HEK293 (cell line): ENCODE data around the gene NCKAP5.

Experiments
- CTCF ChIA-PET: fragments of 350-600 bp; formaldehyde crosslinking; extraction: SDS; loops from one replicate; lab custom pipeline; 2021; ENCODE audit warnings: antibody characterized with exemption; lab: Yijun Ruan, JAX
- POLR2A ChIA-PET: fragments of 300-600 bp; formaldehyde crosslinking; extraction: SDS; loops from one replicate; lab custom pipeline; 2020; ENCODE audit warnings: antibody characterized with exemption, inconsistent platforms; lab: Yijun Ruan, JAX
- H3K27ac ChIP-seq: fragments of 200-500 bp; sonication (Bioruptor generic); 2 replicates; pipeline ENCODE4 v1.5.1; 2014; ENCODE audit warnings: low read depth, low read length, control low read depth, inconsistent platforms; ENCODE audit errors: extremely low read depth
- H3K36me3 ChIP-seq, 2 experiments: fragments of 200-500 bp in 1 of 2; sonication (Bioruptor generic) in 1 of 2; 1 replicate in 1 of 2; 2 replicates in 1 of 2; pipeline ENCODE4 v1.5.1; 2014 to 2017; ENCODE audit warnings: inconsistent platforms in 2 of 2, low read length in 2 of 2; ENCODE audit not compliant: control insufficient read depth in 2 of 2, insufficient read depth in 1 of 2
- H3K4me1 ChIP-seq: fragments of 200-500 bp; sonication (Bioruptor generic); 2 replicates; pipeline ENCODE4 v1.5.1; 2014; ENCODE audit warnings: mild to moderate bottlenecking, low read length, inconsistent platforms; ENCODE audit not compliant: control insufficient read depth, insufficient read depth
- H3K4me3 ChIP-seq: 2 replicates; pipeline ENCODE4 v1.5.1; 2011; ENCODE audit warnings: low read depth, mild to moderate bottlenecking, control low read depth, low read length, moderate library complexity
- H3K9me3 ChIP-seq: fragments of 200-500 bp; sonication (Bioruptor generic); 2 replicates; pipeline ENCODE4 v1.5.1; 2014; ENCODE audit warnings: low read depth, low read length, inconsistent platforms; ENCODE audit not compliant: control insufficient read depth, insufficient read depth
- KLF10 ChIP-seq: fragments of 450-650 bp; IDR thresholded peaks from 2 replicates; pipeline ENCODE4 v1.5.1; 2018; ENCODE audit warnings: missing biosample characterization, mild to moderate bottlenecking, missing genetic modification characterization
- SCRT2 ChIP-seq: fragments of 450-650 bp; formaldehyde crosslinking; IDR thresholded peaks from 2 replicates; pipeline ENCODE4 v1.5.1; 2016; ENCODE audit warnings: missing biosample characterization, missing genetic modification characterization
- SP3 ChIP-seq: fragments of 450-650 bp; formaldehyde crosslinking; IDR thresholded peaks from 2 replicates; pipeline ENCODE4 v1.5.1; 2016; ENCODE audit warnings: missing biosample characterization, missing genetic modification characterization
- SP7 ChIP-seq: fragments of 450-650 bp; formaldehyde crosslinking; IDR thresholded peaks from 2 replicates; pipeline ENCODE4 v1.5.1; 2016; ENCODE audit warnings: missing biosample characterization, missing genetic modification characterization
- ZBTB7A ChIP-seq: fragments of 450-650 bp; formaldehyde crosslinking; IDR thresholded peaks from 2 replicates; pipeline ENCODE4 v1.5.1; 2016; ENCODE audit warnings: low read depth, missing biosample characterization, missing genetic modification characterization
- ZNF221 ChIP-seq: fragments of 450-650 bp; formaldehyde crosslinking; IDR thresholded peaks from 2 replicates; pipeline ENCODE4 v1.5.1; 2017; ENCODE audit warnings: missing biosample characterization, missing genetic modification characterization, borderline replicate concordance
- ZNF555 ChIP-seq: fragments of 450-650 bp; formaldehyde crosslinking; conservative IDR thresholded peaks from 2 replicates; pipeline ENCODE4 v1.5.1; 2017; ENCODE audit warnings: missing biosample characterization, mild to moderate bottlenecking, missing genetic modification characterization, inconsistent platforms
- ZNF571 ChIP-seq: fragments of 450-650 bp; formaldehyde crosslinking; IDR thresholded peaks from 2 replicates; pipeline ENCODE4 v1.5.0; 2017; ENCODE audit warnings: missing biosample characterization, missing genetic modification characterization
- ZNF585B ChIP-seq: fragments of 450-650 bp; formaldehyde crosslinking; IDR thresholded peaks from 2 replicates; pipeline ENCODE4 v1.5.1; 2016; ENCODE audit warnings: missing biosample characterization, missing genetic modification characterization
- ZNF626 ChIP-seq: fragments of 450-650 bp; sonication (Bioruptor Pico); formaldehyde crosslinking; IDR thresholded peaks from 2 replicates; pipeline ENCODE4 v1.5.1; 2018; ENCODE audit warnings: missing biosample characterization, missing genetic modification characterization, inconsistent platforms
- ZNF658 ChIP-seq: fragments of 450-650 bp; formaldehyde crosslinking; IDR thresholded peaks from 2 replicates; pipeline ENCODE4; 2016; ENCODE audit warnings: missing biosample characterization, missing genetic modification characterization
- ZNF776 ChIP-seq: fragments of 450-650 bp; formaldehyde crosslinking; IDR thresholded peaks from 2 replicates; pipeline ENCODE4 v1.5.0; 2017; ENCODE audit warnings: missing biosample characterization, missing genetic modification characterization, borderline replicate concordance
- TF ChIP-seq, protein P1 (sequence below): fragments of 450-650 bp; formaldehyde crosslinking; IDR thresholded peaks from 2 replicates; pipeline ENCODE4 v1.5.1; 2017; ENCODE audit warnings: missing biosample characterization, missing genetic modification characterization
- TF ChIP-seq, protein P2 (sequence below): fragments of 450-650 bp; formaldehyde crosslinking; conservative IDR thresholded peaks from 2 replicates; pipeline ENCODE4 v1.5.1; 2016; ENCODE audit warnings: low read depth, missing biosample characterization, missing genetic modification characterization
- TF ChIP-seq, protein P3 (sequence below): fragments of 450-650 bp; formaldehyde crosslinking; IDR thresholded peaks from 2 replicates; pipeline ENCODE4; 2016; ENCODE audit warnings: missing biosample characterization, missing genetic modification characterization
- TF ChIP-seq, protein P4 (sequence below): fragments of 450-650 bp; formaldehyde crosslinking; IDR thresholded peaks from 2 replicates; pipeline ENCODE4 v1.5.1; 2016; ENCODE audit warnings: missing biosample characterization, missing genetic modification characterization
- TF ChIP-seq, protein P5 (sequence below): fragments of 450-650 bp; formaldehyde crosslinking; IDR thresholded peaks from 2 replicates; pipeline ENCODE4 v1.5.1; 2016; ENCODE audit warnings: missing biosample characterization, missing genetic modification characterization

The NCKAP5 gene

DNA sequence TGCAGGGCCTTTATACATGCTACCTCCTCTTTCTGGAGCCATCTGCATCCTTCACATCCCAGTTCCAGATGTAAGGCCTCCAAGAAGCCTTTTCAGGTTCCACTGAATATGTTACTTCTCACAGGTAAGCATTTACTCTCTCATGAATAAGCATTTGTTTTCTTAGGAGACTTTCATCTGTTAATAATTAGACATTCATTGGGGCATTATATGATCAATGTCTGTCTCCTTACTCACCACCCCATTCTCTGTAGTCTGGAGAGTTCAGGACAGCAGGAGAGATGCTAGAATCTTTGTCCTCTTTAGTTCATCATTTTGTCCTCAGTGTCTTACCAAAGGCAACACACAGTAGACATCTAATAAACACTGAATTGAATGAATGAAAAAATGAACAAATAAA lies 185.7 kb downstream of the NCKAP5 start (continued):
- TF ChIP-seq ZNF221 (tag by site-specific recombination) (no peak), ZNF658 (tag by site-specific recombination) (no peak), SP3 (no peak), ZNF571 (tag by site-specific recombination) (no peak), KLF10 (no peak), SP7 (tag by site-specific recombination) (no peak)
- TF ChIP-seq, protein P1, sequence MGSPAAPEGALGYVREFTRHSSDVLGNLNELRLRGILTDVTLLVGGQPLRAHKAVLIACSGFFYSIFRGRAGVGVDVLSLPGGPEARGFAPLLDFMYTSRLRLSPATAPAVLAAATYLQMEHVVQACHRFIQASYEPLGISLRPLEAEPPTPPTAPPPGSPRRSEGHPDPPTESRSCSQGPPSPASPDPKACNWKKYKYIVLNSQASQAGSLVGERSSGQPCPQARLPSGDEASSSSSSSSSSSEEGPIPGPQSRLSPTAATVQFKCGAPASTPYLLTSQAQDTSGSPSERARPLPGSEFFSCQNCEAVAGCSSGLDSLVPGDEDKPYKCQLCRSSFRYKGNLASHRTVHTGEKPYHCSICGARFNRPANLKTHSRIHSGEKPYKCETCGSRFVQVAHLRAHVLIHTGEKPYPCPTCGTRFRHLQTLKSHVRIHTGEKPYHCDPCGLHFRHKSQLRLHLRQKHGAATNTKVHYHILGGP (tag by site-specific recombination), result no peak
- TF ChIP-seq, protein P2, sequence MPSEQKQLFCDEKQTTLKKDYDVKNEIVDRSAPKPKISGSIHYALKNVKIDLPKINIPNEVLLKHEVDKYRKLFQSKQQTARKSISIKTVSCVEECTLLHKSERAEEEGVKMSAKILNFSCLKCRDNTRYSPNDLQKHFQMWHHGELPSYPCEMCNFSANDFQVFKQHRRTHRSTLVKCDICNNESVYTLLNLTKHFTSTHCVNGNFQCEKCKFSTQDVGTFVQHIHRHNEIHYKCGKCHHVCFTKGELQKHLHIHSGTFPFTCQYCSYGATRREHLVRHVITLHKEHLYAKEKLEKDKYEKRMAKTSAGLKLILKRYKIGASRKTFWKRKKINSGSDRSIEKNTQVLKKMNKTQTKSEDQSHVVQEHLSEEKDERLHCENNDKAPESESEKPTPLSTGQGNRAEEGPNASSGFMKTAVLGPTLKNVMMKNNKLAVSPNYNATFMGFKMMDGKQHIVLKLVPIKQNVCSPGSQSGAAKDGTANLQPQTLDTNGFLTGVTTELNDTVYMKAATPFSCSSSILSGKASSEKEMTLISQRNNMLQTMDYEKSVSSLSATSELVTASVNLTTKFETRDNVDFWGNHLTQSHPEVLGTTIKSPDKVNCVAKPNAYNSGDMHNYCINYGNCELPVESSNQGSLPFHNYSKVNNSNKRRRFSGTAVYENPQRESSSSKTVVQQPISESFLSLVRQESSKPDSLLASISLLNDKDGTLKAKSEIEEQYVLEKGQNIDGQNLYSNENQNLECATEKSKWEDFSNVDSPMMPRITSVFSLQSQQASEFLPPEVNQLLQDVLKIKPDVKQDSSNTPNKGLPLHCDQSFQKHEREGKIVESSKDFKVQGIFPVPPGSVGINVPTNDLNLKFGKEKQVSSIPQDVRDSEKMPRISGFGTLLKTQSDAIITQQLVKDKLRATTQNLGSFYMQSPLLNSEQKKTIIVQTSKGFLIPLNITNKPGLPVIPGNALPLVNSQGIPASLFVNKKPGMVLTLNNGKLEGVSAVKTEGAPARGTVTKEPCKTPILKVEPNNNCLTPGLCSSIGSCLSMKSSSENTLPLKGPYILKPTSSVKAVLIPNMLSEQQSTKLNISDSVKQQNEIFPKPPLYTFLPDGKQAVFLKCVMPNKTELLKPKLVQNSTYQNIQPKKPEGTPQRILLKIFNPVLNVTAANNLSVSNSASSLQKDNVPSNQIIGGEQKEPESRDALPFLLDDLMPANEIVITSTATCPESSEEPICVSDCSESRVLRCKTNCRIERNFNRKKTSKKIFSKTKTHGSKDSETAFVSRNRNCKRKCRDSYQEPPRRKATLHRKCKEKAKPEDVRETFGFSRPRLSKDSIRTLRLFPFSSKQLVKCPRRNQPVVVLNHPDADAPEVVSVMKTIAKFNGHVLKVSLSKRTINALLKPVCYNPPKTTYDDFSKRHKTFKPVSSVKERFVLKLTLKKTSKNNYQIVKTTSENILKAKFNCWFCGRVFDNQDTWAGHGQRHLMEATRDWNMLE (tag by site-specific recombination), result no peak
- TF ChIP-seq, protein P3, sequence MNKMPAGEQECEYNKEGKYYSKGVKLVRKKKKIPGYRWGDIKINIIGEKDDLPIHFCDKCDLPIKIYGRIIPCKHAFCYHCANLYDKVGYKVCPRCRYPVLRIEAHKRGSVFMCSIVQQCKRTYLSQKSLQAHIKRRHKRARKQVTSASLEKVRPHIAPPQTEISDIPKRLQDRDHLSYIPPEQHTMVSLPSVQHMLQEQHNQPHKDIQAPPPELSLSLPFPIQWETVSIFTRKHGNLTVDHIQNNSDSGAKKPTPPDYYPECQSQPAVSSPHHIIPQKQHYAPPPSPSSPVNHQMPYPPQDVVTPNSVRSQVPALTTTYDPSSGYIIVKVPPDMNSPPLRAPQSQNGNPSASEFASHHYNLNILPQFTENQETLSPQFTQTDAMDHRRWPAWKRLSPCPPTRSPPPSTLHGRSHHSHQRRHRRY, result no peak

DNA sequence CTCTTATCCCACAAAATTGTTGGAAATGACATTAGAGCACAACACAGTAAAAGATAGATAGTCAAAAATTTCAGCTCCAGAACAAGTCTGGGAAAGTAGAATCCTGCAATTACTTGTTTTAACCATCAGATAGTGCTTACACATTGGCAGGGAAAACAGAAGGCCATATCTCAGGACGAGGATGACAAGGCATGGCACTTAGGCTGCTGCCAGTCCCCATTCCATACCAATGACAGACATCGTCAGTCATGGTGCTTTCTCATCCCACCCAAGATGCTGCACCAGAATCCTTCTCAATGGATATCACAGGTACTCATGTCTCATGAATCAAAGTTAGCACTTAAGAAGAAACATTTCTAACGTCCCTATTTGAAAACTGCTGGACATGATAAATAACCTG lies 187.3 kb downstream of the NCKAP5 start:
- ChIA-PET CTCF (interaction anchor here (0.9 kb wide), 1 partner anchor 12 kb away, joined by 3 read pairs; no protein-coding TSS in a partner anchor), POLR2A (no interaction called here)
- Histone ChIP-seq H3K36me3 (no peaks in the 10 kb centered on the region), H3K9me3 (no peaks in the 10 kb centered on the region), H3K4me3 (no peak overlapping the region), H3K4me1 (no peaks in the 10 kb centered on the region), H3K27ac (no peak overlapping the region)
- no peak for TF ChIP-seq ZNF776 (tag by site-specific recombination)
- no peak for TF ChIP-seq ZNF555 (tag by site-specific recombination)
- TF ChIP-seq ZNF626 (tag by site-specific recombination), result no peak
- no peak for TF ChIP-seq ZNF585B (tag by site-specific recombination)

DNA sequence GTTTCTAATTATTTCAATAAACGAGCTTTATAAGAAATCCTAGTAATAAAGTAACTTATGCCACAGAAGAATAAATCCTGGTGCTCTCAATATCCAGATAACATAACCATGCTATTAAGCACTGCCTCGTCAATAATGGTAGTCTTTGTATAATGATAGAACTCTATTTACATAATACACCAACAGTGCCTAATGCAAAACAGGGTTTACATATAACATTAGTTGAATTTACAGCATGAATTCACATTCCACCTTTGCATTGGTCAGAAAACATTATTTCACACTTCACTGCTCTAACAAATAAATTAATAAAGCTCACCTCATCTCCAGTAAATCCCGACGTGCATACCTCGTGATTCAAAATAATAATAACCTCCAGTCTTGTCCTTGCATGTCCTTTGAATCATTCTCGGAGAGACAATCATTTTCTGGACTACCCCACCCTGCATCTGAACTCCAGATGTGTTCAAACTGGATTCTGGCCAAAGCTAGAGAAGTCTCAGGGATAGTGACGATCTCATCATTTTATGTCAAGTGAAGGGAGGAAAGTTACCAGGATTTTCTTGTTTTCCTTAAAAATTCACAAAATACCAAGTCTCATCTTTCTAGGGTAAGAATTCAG lies 189.2 kb downstream of the NCKAP5 start:
- CTCF ChIA-PET, result interaction anchor here (1.1 kb wide), 1 partner anchor 13 kb away, joined by 3 read pairs; no protein-coding TSS in a partner anchor
- H3K9me3 ChIP-seq, result no peaks in the 10 kb centered on the region
- no peak overlapping the region for H3K27ac ChIP-seq
- POLR2A ChIA-PET, result no interaction called here
- H3K36me3 ChIP-seq, result no peaks in the 10 kb centered on the region
- H3K4me1 ChIP-seq, result no peaks in the 10 kb centered on the region
- H3K4me3 ChIP-seq, result no peak overlapping the region
- TF ChIP-seq ZBTB7A (tag by site-specific recombination), result no peak
- TF ChIP-seq, protein P4, sequence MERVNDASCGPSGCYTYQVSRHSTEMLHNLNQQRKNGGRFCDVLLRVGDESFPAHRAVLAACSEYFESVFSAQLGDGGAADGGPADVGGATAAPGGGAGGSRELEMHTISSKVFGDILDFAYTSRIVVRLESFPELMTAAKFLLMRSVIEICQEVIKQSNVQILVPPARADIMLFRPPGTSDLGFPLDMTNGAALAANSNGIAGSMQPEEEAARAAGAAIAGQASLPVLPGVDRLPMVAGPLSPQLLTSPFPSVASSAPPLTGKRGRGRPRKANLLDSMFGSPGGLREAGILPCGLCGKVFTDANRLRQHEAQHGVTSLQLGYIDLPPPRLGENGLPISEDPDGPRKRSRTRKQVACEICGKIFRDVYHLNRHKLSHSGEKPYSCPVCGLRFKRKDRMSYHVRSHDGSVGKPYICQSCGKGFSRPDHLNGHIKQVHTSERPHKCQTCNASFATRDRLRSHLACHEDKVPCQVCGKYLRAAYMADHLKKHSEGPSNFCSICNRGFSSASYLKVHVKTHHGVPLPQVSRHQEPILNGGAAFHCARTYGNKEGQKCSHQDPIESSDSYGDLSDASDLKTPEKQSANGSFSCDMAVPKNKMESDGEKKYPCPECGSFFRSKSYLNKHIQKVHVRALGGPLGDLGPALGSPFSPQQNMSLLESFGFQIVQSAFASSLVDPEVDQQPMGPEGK (tag by site-specific recombination), result no peak
- TF ChIP-seq SCRT2, result no peak
- TF ChIP-seq, protein P5, sequence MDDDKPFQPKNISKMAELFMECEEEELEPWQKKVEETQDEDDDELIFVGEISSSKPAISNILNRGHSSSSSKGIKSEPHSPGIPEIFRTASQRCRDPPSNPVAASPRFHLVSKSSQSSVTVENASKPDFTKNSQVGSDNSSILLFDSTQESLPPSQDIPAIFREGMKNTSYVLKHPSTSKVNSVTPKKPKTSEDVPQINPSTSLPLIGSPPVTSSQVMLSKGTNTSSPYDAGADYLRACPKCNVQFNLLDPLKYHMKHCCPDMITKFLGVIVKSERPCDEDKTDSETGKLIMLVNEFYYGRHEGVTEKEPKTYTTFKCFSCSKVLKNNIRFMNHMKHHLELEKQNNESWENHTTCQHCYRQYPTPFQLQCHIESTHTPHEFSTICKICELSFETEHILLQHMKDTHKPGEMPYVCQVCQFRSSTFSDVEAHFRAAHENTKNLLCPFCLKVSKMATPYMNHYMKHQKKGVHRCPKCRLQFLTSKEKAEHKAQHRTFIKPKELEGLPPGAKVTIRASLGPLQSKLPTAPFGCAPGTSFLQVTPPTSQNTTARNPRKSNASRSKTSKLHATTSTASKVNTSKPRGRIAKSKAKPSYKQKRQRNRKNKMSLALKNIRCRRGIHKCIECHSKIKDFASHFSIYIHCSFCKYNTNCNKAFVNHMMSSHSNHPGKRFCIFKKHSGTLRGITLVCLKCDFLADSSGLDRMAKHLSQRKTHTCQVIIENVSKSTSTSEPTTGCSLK (tag by site-specific recombination), result no peak
